Measurements from ENCODE around the gene NMUR1. TPM values are rescaled to one million over a fixed set of nuclear protein-coding genes. Genes with fewer than 3 reads are reported as not detected.
A peak's percentile ranks its signal among the peaks of the same experiment; 100 is the strongest.
"Not testable (repeated sequence)": the region's sequence is repeated elsewhere in the genome, so short reads cannot be mapped to it uniquely, and the experiment has no call there.

The NMUR1 gene
- 0.05 TPM for total RNA-seq
- polyA plus RNA-seq = 0.11 TPM
- long read RNA-seq, donor 1 = 0 reads
- long read RNA-seq, donor 2 = 0 reads
- long read RNA-seq, donor 3 = 0 reads
- long read RNA-seq, donor 4 = 0 reads
- long read RNA-seq, donor 5 = 0 reads
- long read RNA-seq, donor 6 = 0 reads
- long read RNA-seq, donor 7 = 0 reads
- long read RNA-seq, donor 8 = 0 reads
- long read RNA-seq, donor 9 = 0 reads
- long read RNA-seq, donor 10 = 0 reads

GRCh38 chr2:231530099-231531011 lies at the start of gene NMUR1:
NMUR1 (minus strand) TSS chr2:231530445; CDS start chr2:231530361, 84 bp downstream.
- WGBS = 22% methylated on average over 85 of the region's 85 CpGs

GRCh38 chr2:231579560-231579959 lies 49.3 kb upstream of the NMUR1 start:
- WGBS = 99% methylated on average over 3 of the region's 3 CpGs
- Histone ChIP-seq H3K4me1 (ENCODE audit: control insufficient read depth in 2 of 2, insufficient read depth in 2 of 2, low read length in 2 of 2) (no peaks in the 10 kb centered on the region), H3K36me3 (ENCODE audit: control insufficient read depth in 2 of 2, insufficient read depth in 2 of 2, low read length in 1 of 2) (no peaks in the 10 kb centered on the region), H3K27ac (ENCODE audit: low read depth in 1 of 2, low read length in 1 of 2) (no peak overlapping the region), H3K4me3 (ENCODE audit: low read length in 2 of 2) (no peak overlapping the region), H3K27me3 (ENCODE audit: control insufficient read depth in 2 of 2, insufficient read depth in 1 of 2, low read length in 1 of 2) (no peaks in the 10 kb centered on the region), H3K9me3 (ENCODE audit: control insufficient read depth in 2 of 2, insufficient read depth in 1 of 2, low read length in 1 of 2) (no peaks in the 10 kb centered on the region)
- DNase-seq (ENCODE audit: low read depth in 6 of 9, low spot score in 9 of 9) = no peak

More at GRCh38 chr2:231530099-231531011, at the start of gene NMUR1:
- H3K4me1 ChIP-seq (ENCODE audit: control insufficient read depth in 2 of 2, insufficient read depth in 2 of 2, low read length in 2 of 2) = peaks cover 5 to 8% of the 10 kb centered on the region in 2 donors
- peaks cover 13 to 39% of the 10 kb centered on the region in 2 donors for H3K27me3 ChIP-seq (ENCODE audit: control insufficient read depth in 2 of 2, insufficient read depth in 1 of 2, low read length in 1 of 2)
- H3K36me3 ChIP-seq (ENCODE audit: control insufficient read depth in 2 of 2, insufficient read depth in 2 of 2, low read length in 1 of 2) = no peaks in the 10 kb centered on the region
- H3K9me3 ChIP-seq (ENCODE audit: control insufficient read depth in 2 of 2, insufficient read depth in 1 of 2, low read length in 1 of 2) = peaks cover 0 to 4% of the 10 kb centered on the region in 2 donors
- DNase-seq (ENCODE audit: low read depth in 6 of 9, low spot score in 9 of 9) = peak in 5 of 9 donors; percentile 22 to 67 (median 51)
- H3K27ac ChIP-seq (ENCODE audit: low read depth in 1 of 2, low read length in 1 of 2) = no peak within 1 kb of the TSS
- peak within 1 kb of the TSS in 1 of 2 donors; percentile 28 for H3K4me3 ChIP-seq (ENCODE audit: low read length in 2 of 2)

- not testable (repeated sequence) for H3K4me1 ChIP-seq (ENCODE audit: control insufficient read depth in 2 of 2, insufficient read depth in 2 of 2, low read length in 2 of 2); H3K9me3 ChIP-seq (ENCODE audit: control insufficient read depth in 2 of 2, insufficient read depth in 1 of 2, low read length in 1 of 2); H3K36me3 ChIP-seq (ENCODE audit: control insufficient read depth in 2 of 2, insufficient read depth in 2 of 2, low read length in 1 of 2); H3K27ac ChIP-seq (ENCODE audit: low read depth in 1 of 2, low read length in 1 of 2); H3K4me3 ChIP-seq (ENCODE audit: low read length in 2 of 2); H3K27me3 ChIP-seq (ENCODE audit: control insufficient read depth in 2 of 2, insufficient read depth in 1 of 2, low read length in 1 of 2); DNase-seq (ENCODE audit: low read depth in 6 of 9, low spot score in 9 of 9)
- 100% methylated on average over 2 of the region's 2 CpGs for WGBS
Observed at GRCh38 chr2:231578655-231579054, 48.4 kb upstream of the NMUR1 start.

- 96% methylated on average over 4 of the region's 4 CpGs for WGBS
- no peaks in the 10 kb centered on the region for H3K36me3 ChIP-seq (ENCODE audit: control insufficient read depth in 2 of 2, insufficient read depth in 2 of 2, low read length in 1 of 2)
- no peaks in the 10 kb centered on the region for H3K27me3 ChIP-seq (ENCODE audit: control insufficient read depth in 2 of 2, insufficient read depth in 1 of 2, low read length in 1 of 2)
- H3K27ac ChIP-seq (ENCODE audit: low read depth in 1 of 2, low read length in 1 of 2) = no peak overlapping the region
- H3K4me3 ChIP-seq (ENCODE audit: low read length in 2 of 2) = no peak overlapping the region
- no peaks in the 10 kb centered on the region for H3K9me3 ChIP-seq (ENCODE audit: control insufficient read depth in 2 of 2, insufficient read depth in 1 of 2, low read length in 1 of 2)
- DNase-seq (ENCODE audit: low read depth in 6 of 9, low spot score in 9 of 9) = no peak
- H3K4me1 ChIP-seq (ENCODE audit: control insufficient read depth in 2 of 2, insufficient read depth in 2 of 2, low read length in 2 of 2) = peaks cover 0 to 6% of the 10 kb centered on the region in 2 donors
Observed at GRCh38 chr2:231576465-231576864, 46.2 kb upstream of the NMUR1 start.

- no peak for DNase-seq (ENCODE audit: low read depth in 6 of 9, low spot score in 9 of 9)
- peaks cover 0 to 6% of the 10 kb centered on the region in 2 donors for H3K4me1 ChIP-seq (ENCODE audit: control insufficient read depth in 2 of 2, insufficient read depth in 2 of 2, low read length in 2 of 2)
- WGBS = 97% methylated on average over 10 of the region's 10 CpGs
- no peak overlapping the region for H3K27ac ChIP-seq (ENCODE audit: low read depth in 1 of 2, low read length in 1 of 2)
- no peaks in the 10 kb centered on the region for H3K9me3 ChIP-seq (ENCODE audit: control insufficient read depth in 2 of 2, insufficient read depth in 1 of 2, low read length in 1 of 2)
- no peaks in the 10 kb centered on the region for H3K27me3 ChIP-seq (ENCODE audit: control insufficient read depth in 2 of 2, insufficient read depth in 1 of 2, low read length in 1 of 2)
- H3K36me3 ChIP-seq (ENCODE audit: control insufficient read depth in 2 of 2, insufficient read depth in 2 of 2, low read length in 1 of 2) = no peaks in the 10 kb centered on the region
- no peak overlapping the region for H3K4me3 ChIP-seq (ENCODE audit: low read length in 2 of 2)
Observed at GRCh38 chr2:231575612-231576256, 45.5 kb upstream of the NMUR1 start.

GRCh38 chr2:231573698-231574421 lies 43.6 kb upstream of the NMUR1 start:
- Histone ChIP-seq H3K27ac (ENCODE audit: low read depth in 1 of 2, low read length in 1 of 2) (peak overlapping the region in 1 of 2 donors; percentile 17), H3K9me3 (ENCODE audit: control insufficient read depth in 2 of 2, insufficient read depth in 1 of 2, low read length in 1 of 2) (no peaks in the 10 kb centered on the region), H3K4me3 (ENCODE audit: low read length in 2 of 2) (no peak overlapping the region), H3K4me1 (ENCODE audit: control insufficient read depth in 2 of 2, insufficient read depth in 2 of 2, low read length in 2 of 2) (peaks cover 0 to 6% of the 10 kb centered on the region in 2 donors), H3K27me3 (ENCODE audit: control insufficient read depth in 2 of 2, insufficient read depth in 1 of 2, low read length in 1 of 2) (no peaks in the 10 kb centered on the region), H3K36me3 (ENCODE audit: control insufficient read depth in 2 of 2, insufficient read depth in 2 of 2, low read length in 1 of 2) (no peaks in the 10 kb centered on the region)
- 94% methylated on average over 15 of the region's 15 CpGs for WGBS
- no peak for DNase-seq (ENCODE audit: low read depth in 6 of 9, low spot score in 9 of 9)

GRCh38 chr2:231573096-231573495 lies 42.9 kb upstream of the NMUR1 start:
- Histone ChIP-seq H3K4me3 (ENCODE audit: low read length in 2 of 2) (no peak overlapping the region), H3K9me3 (ENCODE audit: control insufficient read depth in 2 of 2, insufficient read depth in 1 of 2, low read length in 1 of 2) (no peaks in the 10 kb centered on the region), H3K4me1 (ENCODE audit: control insufficient read depth in 2 of 2, insufficient read depth in 2 of 2, low read length in 2 of 2) (peaks cover 0 to 12% of the 10 kb centered on the region in 2 donors), H3K36me3 (ENCODE audit: control insufficient read depth in 2 of 2, insufficient read depth in 2 of 2, low read length in 1 of 2) (no peaks in the 10 kb centered on the region), H3K27me3 (ENCODE audit: control insufficient read depth in 2 of 2, insufficient read depth in 1 of 2, low read length in 1 of 2) (no peaks in the 10 kb centered on the region), H3K27ac (ENCODE audit: low read depth in 1 of 2, low read length in 1 of 2) (peak overlapping the region in 1 of 2 donors; percentile 17)
- no peak for DNase-seq (ENCODE audit: low read depth in 6 of 9, low spot score in 9 of 9)
- WGBS = 84% methylated on average over 4 of the region's 4 CpGs

- no peak overlapping the region for H3K27ac ChIP-seq (ENCODE audit: low read depth in 1 of 2, low read length in 1 of 2)
Observed at GRCh38 chr2:231571661-231572191, 41.5 kb upstream of the NMUR1 start.

More at GRCh38 chr2:231571661-231572191, 41.5 kb upstream of the NMUR1 start:
- no peak overlapping the region for H3K4me3 ChIP-seq (ENCODE audit: low read length in 2 of 2)
- DNase-seq (ENCODE audit: low read depth in 6 of 9, low spot score in 9 of 9) = no peak
- H3K27me3 ChIP-seq (ENCODE audit: control insufficient read depth in 2 of 2, insufficient read depth in 1 of 2, low read length in 1 of 2) = no peaks in the 10 kb centered on the region
- no peaks in the 10 kb centered on the region for H3K9me3 ChIP-seq (ENCODE audit: control insufficient read depth in 2 of 2, insufficient read depth in 1 of 2, low read length in 1 of 2)
- H3K36me3 ChIP-seq (ENCODE audit: control insufficient read depth in 2 of 2, insufficient read depth in 2 of 2, low read length in 1 of 2) = no peaks in the 10 kb centered on the region
- H3K4me1 ChIP-seq (ENCODE audit: control insufficient read depth in 2 of 2, insufficient read depth in 2 of 2, low read length in 2 of 2) = peaks cover 0 to 12% of the 10 kb centered on the region in 2 donors
- WGBS = 93% methylated on average over 4 of the region's 4 CpGs

Measured in thymus (tissue), 14 donors.